A549 (cell line): ENCODE measurements around the gene PLIN5.

ENCODE experiments used
- BHLHE40 ChIP-seq: IDR thresholded peaks from 2 replicates; pipeline ENCODE4 v1.6.1; 2012; ENCODE audit warnings: low read depth, low read length, inconsistent platforms
- CHD2 ChIP-seq: fragments of 150-350 bp; IDR thresholded peaks from 2 replicates; pipeline ENCODE4 v1.6.1; 2014; ENCODE audit warnings: low read length; ENCODE audit not compliant: partially characterized antibody
- CHD4 ChIP-seq: fragments of 200-600 bp; sonication (generic); IDR thresholded peaks from 2 replicates; pipeline ENCODE4 v1.6.1; 2016; ENCODE audit warnings: antibody characterized with exemption, mild to moderate bottlenecking, borderline replicate concordance
- FOSL2 ChIP-seq, 2 experiments: fragments of 450-650 bp in 1 of 2; fragments of >200 bp in 1 of 2; sonication (Bioruptor Twin) in 1 of 2; formaldehyde crosslinking; IDR thresholded peaks; 2 replicates each; pipeline versions ENCODE4 v1.5.0 to v1.6.1; 2016 to 2020; ENCODE audit warnings: mild to moderate bottlenecking in 1 of 2, moderate library complexity in 1 of 2
- JUN ChIP-seq, 2 experiments: fragments of >200 bp; sonication (Bioruptor Twin); formaldehyde crosslinking; IDR thresholded peaks; 2 replicates in 1 of 2; 3 replicates in 1 of 2; pipeline ENCODE4 v1.6.1; 2016 to 2017
- MAZ ChIP-seq: fragments of 150-350 bp; IDR thresholded peaks from 2 replicates; pipeline ENCODE4 v1.6.1; 2014; ENCODE audit warnings: antibody characterized with exemption, low read depth, low read length, borderline replicate concordance
- POLR2A ChIP-seq: IDR thresholded peaks from 2 replicates; pipeline ENCODE4 v1.6.1; 2012; ENCODE audit warnings: mild to moderate bottlenecking, low read length
- RAD21 ChIP-seq, 2 experiments: fragments of >200 bp in 1 of 2; sonication (Bioruptor Twin) in 1 of 2; formaldehyde crosslinking in 1 of 2; IDR thresholded peaks in 1 of 2; conservative IDR thresholded peaks in 1 of 2; 2 replicates in 1 of 2; 3 replicates in 1 of 2; pipeline ENCODE4 v1.6.1; 2012 to 2018; ENCODE audit warnings: inconsistent platforms in 1 of 2
- RCOR1 ChIP-seq: fragments of 150-350 bp; IDR thresholded peaks from 2 replicates; pipeline ENCODE4 v1.6.1; 2014; ENCODE audit warnings: antibody characterized with exemption, low read length, low read depth
- ZFP36 ChIP-seq: fragments of 450-650 bp; IDR thresholded peaks from 2 replicates; pipeline ENCODE4 v1.6.1; 2014; ENCODE audit warnings: borderline replicate concordance; ENCODE audit not compliant: partially characterized antibody
- TF ChIP-seq, protein P1 (sequence below): fragments of >200 bp; sonication (Bioruptor Twin); formaldehyde crosslinking; IDR thresholded peaks from 3 replicates; pipeline ENCODE4 v1.5.1; 2016
- TF ChIP-seq, protein P2 (sequence below): IDR thresholded peaks from 2 replicates; pipeline ENCODE4 v1.6.1; 2012
- TF ChIP-seq, protein P3 (sequence below): fragments of 450-650 bp; IDR thresholded peaks from 2 replicates; pipeline ENCODE4 v1.6.1; 2014; ENCODE audit warnings: antibody characterized with exemption
- TF ChIP-seq, protein P4 (sequence below): IDR thresholded peaks from 2 replicates; pipeline ENCODE4 v1.6.1; 2012

DNA sequence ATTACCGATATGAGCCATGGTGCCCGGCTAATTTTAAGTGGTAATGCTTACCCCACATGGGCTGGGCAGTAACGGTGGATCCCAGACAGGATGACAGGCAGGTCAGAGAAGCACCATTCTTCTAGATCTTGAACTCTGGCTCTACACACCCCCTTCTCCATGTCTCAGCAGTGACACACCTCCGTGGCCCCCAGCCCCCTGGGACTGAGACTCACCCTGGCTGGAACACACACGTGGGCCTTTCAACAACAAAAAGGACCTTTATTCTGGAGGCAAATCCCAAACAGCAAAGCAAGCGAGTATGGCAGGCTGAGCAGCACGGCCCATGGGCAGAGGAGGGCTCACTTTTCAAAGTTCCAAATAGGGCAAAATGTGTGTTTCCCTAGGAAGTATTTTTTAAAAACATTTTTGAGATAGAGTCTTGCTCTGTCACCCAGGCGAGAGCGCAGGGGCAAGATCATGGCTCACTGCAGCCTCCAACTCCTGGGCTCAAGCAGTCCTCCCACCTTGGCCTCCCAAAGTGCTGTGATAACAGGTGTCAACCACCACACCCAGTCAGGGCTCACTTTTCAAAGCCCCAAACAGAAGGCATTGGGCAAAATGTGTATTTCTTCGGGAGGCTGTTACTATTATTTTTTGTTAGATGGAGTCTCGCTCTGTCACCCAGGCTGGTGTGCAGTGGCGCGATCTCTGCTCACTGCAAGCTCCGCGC lies 12.6 kb downstream of the PLIN5 start:
- TF ChIP-seq, protein P1, sequence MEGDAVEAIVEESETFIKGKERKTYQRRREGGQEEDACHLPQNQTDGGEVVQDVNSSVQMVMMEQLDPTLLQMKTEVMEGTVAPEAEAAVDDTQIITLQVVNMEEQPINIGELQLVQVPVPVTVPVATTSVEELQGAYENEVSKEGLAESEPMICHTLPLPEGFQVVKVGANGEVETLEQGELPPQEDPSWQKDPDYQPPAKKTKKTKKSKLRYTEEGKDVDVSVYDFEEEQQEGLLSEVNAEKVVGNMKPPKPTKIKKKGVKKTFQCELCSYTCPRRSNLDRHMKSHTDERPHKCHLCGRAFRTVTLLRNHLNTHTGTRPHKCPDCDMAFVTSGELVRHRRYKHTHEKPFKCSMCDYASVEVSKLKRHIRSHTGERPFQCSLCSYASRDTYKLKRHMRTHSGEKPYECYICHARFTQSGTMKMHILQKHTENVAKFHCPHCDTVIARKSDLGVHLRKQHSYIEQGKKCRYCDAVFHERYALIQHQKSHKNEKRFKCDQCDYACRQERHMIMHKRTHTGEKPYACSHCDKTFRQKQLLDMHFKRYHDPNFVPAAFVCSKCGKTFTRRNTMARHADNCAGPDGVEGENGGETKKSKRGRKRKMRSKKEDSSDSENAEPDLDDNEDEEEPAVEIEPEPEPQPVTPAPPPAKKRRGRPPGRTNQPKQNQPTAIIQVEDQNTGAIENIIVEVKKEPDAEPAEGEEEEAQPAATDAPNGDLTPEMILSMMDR = no peak
- TF ChIP-seq RCOR1 (no peak), BHLHE40 (no peak), POLR2A (no peak), MAZ (no peak), JUN (IDR thresholded peaks at IDR 0.05) (no peak), FOSL2 (IDR thresholded peaks at IDR 0.05) (no peak), FOSL2 (CRISPR knock-in tag; IDR thresholded peaks at IDR 0.05) (no peak), RAD21 (conservative IDR thresholded peaks at IDR 0.05 in 1 of 2, IDR thresholded peaks at IDR 0.05 in 1 of 2) (no peak), CHD2 (no peak), CHD4 (no peak), ZFP36 (no peak)
- TF ChIP-seq, protein P2, sequence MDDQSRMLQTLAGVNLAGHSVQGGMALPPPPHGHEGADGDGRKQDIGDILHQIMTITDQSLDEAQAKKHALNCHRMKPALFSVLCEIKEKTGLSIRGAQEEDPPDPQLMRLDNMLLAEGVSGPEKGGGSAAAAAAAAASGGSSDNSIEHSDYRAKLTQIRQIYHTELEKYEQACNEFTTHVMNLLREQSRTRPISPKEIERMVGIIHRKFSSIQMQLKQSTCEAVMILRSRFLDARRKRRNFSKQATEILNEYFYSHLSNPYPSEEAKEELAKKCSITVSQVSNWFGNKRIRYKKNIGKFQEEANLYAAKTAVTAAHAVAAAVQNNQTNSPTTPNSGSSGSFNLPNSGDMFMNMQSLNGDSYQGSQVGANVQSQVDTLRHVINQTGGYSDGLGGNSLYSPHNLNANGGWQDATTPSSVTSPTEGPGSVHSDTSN = no peak
- TF ChIP-seq, protein P3, sequence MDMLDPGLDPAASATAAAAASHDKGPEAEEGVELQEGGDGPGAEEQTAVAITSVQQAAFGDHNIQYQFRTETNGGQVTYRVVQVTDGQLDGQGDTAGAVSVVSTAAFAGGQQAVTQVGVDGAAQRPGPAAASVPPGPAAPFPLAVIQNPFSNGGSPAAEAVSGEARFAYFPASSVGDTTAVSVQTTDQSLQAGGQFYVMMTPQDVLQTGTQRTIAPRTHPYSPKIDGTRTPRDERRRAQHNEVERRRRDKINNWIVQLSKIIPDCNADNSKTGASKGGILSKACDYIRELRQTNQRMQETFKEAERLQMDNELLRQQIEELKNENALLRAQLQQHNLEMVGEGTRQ = no peak
- TF ChIP-seq, protein P4, sequence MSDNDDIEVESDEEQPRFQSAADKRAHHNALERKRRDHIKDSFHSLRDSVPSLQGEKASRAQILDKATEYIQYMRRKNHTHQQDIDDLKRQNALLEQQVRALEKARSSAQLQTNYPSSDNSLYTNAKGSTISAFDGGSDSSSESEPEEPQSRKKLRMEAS = no peak
